Muscle of arm (tissue), 14 donors: Measurements from ENCODE around the gene KANSL1L. TPM values are rescaled to one million over a fixed set of nuclear protein-coding genes. Genes with fewer than 3 reads are reported as not detected.
A peak's percentile ranks its signal among the peaks of the same experiment; 100 is the strongest.
"Not testable (repeated sequence)": the region's sequence is repeated elsewhere in the genome, so short reads cannot be mapped to it uniquely, and the experiment has no call there.

Experiments used
- DNase-seq: peaks from one replicate; pipeline ENCODE4 v3.0.0-alpha.2; 2013
- long read RNA-seq, 11 donors: transcript quantifications; one replicate each; lab custom pipeline, GENCODE V29; 2026
- polyA plus RNA-seq, 12 donors: library from polyadenylated mRNA; unstranded; fragments of 120-200 nt; gene quantifications; one replicate each; pipeline ENCODE4 v1.2.1, GENCODE V29; 2013; ENCODE audit not compliant: insufficient read length in 12 of 12

The KANSL1L gene
- 10 to 100 TPM in 11 of 12 donors, not detected in 1; 17.0 to 31.9 (median 23.5) TPM for polyA plus RNA-seq
- long read RNA-seq, donor 1, result 0 reads
- long read RNA-seq, donor 2, partial matches to known transcripts, result 0 of 2 reads
- long read RNA-seq, donor 2, other reads (novel, unspliced or antisense), result 0 of 2 reads
- long read RNA-seq, donor 3, partial matches to known transcripts, result 0 of 1 reads
- long read RNA-seq, donor 3, other reads (novel, unspliced or antisense), result 0 of 1 reads
- long read RNA-seq, donor 4, partial matches to known transcripts, result 0 of 1 reads
- long read RNA-seq, donor 4, other reads (novel, unspliced or antisense), result 0 of 1 reads
- long read RNA-seq, donor 5, partial matches to known transcripts, result 81 of 108 reads
- long read RNA-seq, donor 5, other reads (novel, unspliced or antisense), result 27 of 108 reads
- long read RNA-seq, donor 6, partial matches to known transcripts, result 10 of 10 reads
- long read RNA-seq, donor 6, other reads (novel, unspliced or antisense), result 0 of 10 reads
- long read RNA-seq, donor 7, result 0 reads
- long read RNA-seq, donor 8, result 0 reads
- long read RNA-seq, donor 9, result 0 reads
- long read RNA-seq, donor 10, result 0 reads
- long read RNA-seq, donor 11, partial matches to known transcripts, result 5 of 6 reads
- long read RNA-seq, donor 11, other reads (novel, unspliced or antisense), result 0 of 6 reads

- peak; percentile 96 for DNase-seq
Observed at GRCh38 chr2:210171309-210172218, at the start of gene KANSL1L. Gene KANSL1L, minus strand, starts transcription at chr2:210171409. Its CDS starts 16,827 bp downstream, at chr2:210154582.

GRCh38 chr2:210215120-210215519 lies 43.9 kb upstream of the KANSL1L start:
- no peak for DNase-seq

GRCh38 chr2:210210185-210210584 lies 39.0 kb upstream of the KANSL1L start:
- DNase-seq, result no peak

- DNase-seq, result no peak
Observed at GRCh38 chr2:210207929-210208328, 36.7 kb upstream of the KANSL1L start.

- DNase-seq, result no peak
Observed at GRCh38 chr2:210203558-210203957, 32.3 kb upstream of the KANSL1L start.

GRCh38 chr2:210203147-210203546 lies 31.9 kb upstream of the KANSL1L start:
- DNase-seq, result no peak

- no peak for DNase-seq
Observed at GRCh38 chr2:210199854-210200253, 28.6 kb upstream of the KANSL1L start.

- peak; percentile 7 for DNase-seq
Observed at GRCh38 chr2:210199186-210199765, 28.1 kb upstream of the KANSL1L start.

GRCh38 chr2:210198326-210198725 lies 27.1 kb upstream of the KANSL1L start:
- DNase-seq, result no peak

GRCh38 chr2:210197720-210198119 lies 26.5 kb upstream of the KANSL1L start:
- no peak for DNase-seq

- DNase-seq, result peak; percentile 29
Observed at GRCh38 chr2:210195101-210195852, 24.1 kb upstream of the KANSL1L start.

GRCh38 chr2:210190345-210190744 lies 19.1 kb upstream of the KANSL1L start:
- no peak for DNase-seq

GRCh38 chr2:210189452-210190138 lies 18.4 kb upstream of the KANSL1L start:
- no peak for DNase-seq

GRCh38 chr2:210188755-210189154 lies 17.5 kb upstream of the KANSL1L start:
- DNase-seq, result no peak

- DNase-seq, result no peak
Observed at GRCh38 chr2:210188190-210188589, 17.0 kb upstream of the KANSL1L start.

GRCh38 chr2:210183936-210184335 lies 12.7 kb upstream of the KANSL1L start:
- not testable (repeated sequence) for DNase-seq

GRCh38 chr2:210181606-210182088 lies 10.4 kb upstream of the KANSL1L start:
- DNase-seq, result not testable (repeated sequence)

- DNase-seq, result not testable (repeated sequence)
Observed at GRCh38 chr2:210181033-210181605, 9.9 kb upstream of the KANSL1L start.

- no peak for DNase-seq
Observed at GRCh38 chr2:210180477-210180876, 9.3 kb upstream of the KANSL1L start.
